ENCODE measurements around the gene GLCCI1.
"Not testable (repeated sequence)": the region's sequence is repeated elsewhere in the genome, so short reads cannot be mapped to it uniquely, and the experiment has no call there.

The GLCCI1 gene

GRCh38 chr7:7989616-7990440 lies 21.2 kb downstream of the GLCCI1 start:
- no peak for DNase-seq (ENCODE audit: low spot score)

GRCh38 chr7:7990441-7990761 lies 21.8 kb downstream of the GLCCI1 start:
- DNase-seq (ENCODE audit: low spot score), result no peak

DNA sequence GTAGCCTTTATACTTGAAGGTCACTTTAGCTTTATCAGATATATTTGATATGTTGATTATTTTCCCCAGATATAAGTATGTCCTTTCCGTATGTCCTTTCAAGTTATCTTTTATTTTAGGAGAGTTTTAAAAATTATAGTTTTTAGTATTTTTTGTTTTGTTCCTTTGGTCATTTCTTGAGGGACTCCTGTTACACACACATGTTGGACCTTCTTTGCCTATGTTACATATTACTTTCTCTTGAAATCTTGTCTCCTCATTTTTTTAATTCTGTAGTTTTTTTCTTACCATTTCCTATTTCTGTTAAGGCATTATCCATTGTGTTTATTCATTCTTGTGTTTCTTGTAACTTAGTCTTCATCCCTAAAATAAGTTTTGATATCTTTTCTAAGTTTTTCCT lies 23.9 kb downstream of the GLCCI1 start:
- no peak for DNase-seq (ENCODE audit: low spot score)

DNA sequence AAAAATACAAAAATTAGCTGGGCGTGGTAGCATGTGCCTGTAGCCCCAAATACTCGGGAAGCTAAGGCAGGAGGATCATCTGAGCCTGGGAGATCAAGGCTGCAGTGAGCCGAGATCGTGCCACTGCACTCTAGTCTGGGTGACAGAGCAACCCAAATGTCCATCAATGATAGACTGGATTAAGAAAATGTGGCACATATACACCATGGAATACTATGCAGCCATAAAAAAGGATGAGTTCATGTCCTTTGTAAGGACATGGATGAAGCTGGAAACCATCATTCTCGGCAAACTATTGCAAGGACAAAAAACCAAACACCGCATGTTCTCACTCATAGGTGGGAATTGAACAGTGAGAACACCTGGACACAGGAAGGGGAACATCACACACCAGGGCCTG lies 26.8 kb downstream of the GLCCI1 start:
- not testable (repeated sequence) for DNase-seq (ENCODE audit: low spot score)

DNA sequence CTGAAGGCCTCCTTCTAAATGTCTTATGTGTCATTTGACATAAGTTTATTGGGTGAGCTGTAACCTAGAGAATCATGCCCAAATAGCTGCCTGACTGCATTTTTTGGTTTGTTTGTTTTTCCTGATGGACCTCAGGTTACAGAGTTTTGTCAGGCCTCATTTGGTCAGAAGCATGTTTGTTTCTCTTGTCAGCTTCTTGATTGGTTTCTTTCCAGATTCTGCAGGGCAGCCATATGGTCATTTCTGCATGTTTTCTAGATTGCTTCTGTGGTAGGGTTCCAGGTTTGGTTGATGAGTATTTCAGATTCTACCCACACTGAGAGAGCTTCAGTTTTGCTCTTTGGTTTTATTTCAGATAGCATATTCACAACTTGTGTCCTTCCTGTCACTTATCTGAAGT lies 28.0 kb downstream of the GLCCI1 start:
- peak; percentile 65 for DNase-seq (ENCODE audit: low spot score)

DNA sequence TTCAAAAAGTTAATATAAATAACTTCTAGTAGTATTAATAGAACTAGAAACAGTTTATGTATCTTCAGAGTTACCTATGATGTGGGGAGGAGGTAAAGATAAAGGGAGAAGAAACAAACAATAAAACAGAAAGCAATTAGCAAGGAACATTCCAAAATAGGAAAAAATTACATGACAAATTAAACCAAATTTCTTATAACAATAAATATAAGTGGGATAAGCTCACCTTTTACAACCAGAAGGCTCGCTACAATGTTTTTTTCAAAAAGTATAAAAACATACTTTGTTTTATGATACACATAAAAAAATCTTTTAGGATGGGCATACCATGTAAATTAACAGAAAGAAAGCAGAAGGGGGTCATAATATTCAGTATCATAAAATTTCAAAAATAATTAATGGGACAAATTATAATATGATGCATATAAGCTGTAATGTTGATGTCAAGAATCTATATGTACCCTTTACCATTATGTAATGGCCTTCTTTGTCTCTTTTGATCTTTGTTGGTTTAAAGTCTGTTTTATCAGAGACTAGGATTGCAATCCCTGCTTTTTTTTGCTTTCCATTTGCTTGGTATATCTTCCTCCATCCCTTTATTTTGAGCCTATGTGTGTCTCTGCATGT lies 31.8 kb downstream of the GLCCI1 start:
- DNase-seq (ENCODE audit: low spot score), result no peak

DNA sequence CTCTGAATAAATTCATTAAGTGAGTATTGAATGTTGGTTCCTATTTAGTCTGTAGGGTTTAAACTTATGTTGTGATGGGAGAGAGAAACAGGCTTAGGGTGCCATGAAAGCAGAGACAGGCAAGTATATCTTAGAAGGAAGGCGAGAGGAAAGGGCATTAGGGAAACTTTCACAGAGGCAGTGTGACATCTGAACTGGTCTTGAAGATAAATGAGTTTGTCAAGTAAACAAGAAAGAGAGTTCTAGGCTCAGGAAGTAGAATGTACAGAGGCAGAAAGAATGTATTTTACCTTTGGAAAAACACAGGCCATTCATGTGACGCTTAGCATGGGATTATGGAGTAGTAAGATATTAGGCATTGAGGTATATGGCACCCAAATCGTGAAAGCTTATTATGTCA lies 34.5 kb downstream of the GLCCI1 start:
- DNase-seq (ENCODE audit: low spot score), result no peak

- no peak for DNase-seq (ENCODE audit: low spot score)
Observed at GRCh38 chr7:8005279-8005678, 36.7 kb downstream of the GLCCI1 start.

DNA sequence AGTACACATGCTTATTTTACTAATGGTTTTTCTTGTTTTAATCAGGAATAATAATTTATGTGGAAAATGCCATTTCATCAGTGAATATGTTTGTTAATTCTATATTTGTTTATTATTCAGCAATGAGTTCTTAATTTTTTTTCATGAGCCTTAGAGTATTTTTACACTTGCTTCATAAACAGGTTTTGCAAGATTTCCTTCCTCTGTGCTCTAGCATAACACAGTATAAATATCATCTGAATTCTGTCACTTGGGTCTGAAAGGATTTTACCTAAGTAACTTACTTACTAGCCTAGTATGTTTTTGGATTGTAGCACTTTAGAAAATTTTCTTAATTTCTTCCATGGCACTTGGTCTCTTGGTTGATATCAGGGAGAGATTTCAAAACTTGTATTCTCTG lies 45.8 kb downstream of the GLCCI1 start:
- no peak for DNase-seq (ENCODE audit: low spot score)

DNA sequence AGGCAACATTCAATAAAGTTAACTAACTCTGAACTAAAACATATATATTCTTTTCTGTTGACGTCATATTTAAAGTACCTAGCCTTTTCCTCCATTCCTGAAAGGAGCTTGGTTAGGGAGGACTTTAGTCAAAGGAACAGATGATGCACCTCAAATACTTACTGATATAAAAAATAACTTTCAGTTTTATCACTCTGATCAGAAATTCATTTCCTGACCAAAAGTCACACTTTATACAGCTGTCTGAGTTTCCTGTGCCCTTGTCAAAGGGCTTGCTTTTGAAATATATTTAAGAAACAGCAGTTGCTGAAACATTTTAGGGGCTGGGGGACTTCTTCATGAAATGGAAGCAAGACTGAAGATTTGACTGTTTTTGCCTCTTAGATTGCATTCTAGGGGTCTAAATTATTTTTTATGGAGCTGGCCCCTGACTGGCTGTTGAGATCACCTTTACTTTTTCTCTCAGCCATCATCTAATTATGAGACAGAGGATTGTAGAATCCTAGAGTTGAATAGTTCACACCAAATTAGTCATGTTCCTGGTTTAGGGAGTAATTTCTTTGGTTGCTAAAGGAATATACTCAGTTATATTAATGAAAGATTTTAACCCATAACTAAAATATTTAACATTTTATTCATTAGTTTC lies 46.6 kb downstream of the GLCCI1 start:
- DNase-seq (ENCODE audit: low spot score), result no peak

DNA sequence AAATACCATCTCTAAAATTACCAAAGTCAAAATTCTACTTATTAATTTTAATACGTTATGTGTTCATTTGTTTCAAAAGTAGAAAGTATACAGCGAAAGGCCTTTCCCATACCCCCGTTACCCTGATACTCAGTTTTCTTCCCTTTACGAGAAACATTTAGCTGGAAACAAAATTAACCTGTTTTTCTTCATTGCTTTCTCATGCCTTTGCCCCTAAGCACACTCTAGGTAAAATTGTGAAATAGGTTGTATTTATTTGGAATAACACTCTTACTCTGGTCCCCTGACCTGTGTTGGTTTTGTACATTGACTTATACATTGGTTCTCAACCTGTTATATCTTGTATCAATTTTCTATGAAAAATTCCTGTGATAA lies 47.1 kb downstream of the GLCCI1 start:
- no peak for DNase-seq (ENCODE audit: low spot score)

- DNase-seq (ENCODE audit: low spot score), result no peak
Observed at GRCh38 chr7:8017423-8017822, 48.8 kb downstream of the GLCCI1 start.

DNA sequence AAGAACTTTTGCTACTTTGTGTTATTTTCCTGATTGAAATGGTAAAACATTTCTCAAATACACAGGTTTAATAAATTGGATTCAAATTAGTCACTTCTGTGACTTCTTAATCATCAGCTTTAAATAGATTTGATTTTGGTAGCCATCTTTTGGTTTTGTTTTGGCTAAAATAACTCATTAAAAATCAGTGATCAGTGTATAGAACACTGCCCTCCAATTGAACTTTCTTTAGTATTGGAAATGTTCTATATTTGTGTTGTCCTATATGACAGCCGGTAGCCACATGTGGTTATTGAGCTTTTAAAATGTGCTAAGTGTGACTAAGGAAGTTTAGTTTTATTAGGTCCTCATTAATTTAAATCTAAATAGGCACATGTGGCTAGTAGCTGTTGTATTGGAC lies 50.4 kb downstream of the GLCCI1 start:
- no peak for DNase-seq (ENCODE audit: low spot score)

GRCh38 chr7:8022628-8023027 lies 54.0 kb downstream of the GLCCI1 start:
- no peak for DNase-seq (ENCODE audit: low spot score)

DNA sequence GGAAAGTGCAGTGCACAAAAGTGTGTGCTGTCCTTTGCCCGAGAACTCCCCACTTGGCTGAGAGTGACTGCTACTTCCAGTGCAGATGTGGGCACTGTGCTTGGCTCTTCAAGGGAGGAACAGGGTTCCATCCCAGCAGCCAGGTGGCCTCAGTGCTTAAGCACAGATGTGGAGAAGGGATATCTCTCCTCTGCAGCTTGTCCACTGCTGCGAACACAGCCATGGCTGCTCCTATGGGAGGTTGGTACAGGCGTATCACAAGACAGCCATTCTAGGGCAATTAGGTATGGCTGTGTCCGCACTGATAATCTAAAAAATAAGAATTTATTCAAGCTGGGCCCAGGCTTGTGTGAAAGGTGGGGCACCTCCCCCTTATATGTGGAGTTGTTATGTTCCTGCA lies 66.6 kb downstream of the GLCCI1 start:
- DNase-seq (ENCODE audit: low spot score), result no peak

DNA sequence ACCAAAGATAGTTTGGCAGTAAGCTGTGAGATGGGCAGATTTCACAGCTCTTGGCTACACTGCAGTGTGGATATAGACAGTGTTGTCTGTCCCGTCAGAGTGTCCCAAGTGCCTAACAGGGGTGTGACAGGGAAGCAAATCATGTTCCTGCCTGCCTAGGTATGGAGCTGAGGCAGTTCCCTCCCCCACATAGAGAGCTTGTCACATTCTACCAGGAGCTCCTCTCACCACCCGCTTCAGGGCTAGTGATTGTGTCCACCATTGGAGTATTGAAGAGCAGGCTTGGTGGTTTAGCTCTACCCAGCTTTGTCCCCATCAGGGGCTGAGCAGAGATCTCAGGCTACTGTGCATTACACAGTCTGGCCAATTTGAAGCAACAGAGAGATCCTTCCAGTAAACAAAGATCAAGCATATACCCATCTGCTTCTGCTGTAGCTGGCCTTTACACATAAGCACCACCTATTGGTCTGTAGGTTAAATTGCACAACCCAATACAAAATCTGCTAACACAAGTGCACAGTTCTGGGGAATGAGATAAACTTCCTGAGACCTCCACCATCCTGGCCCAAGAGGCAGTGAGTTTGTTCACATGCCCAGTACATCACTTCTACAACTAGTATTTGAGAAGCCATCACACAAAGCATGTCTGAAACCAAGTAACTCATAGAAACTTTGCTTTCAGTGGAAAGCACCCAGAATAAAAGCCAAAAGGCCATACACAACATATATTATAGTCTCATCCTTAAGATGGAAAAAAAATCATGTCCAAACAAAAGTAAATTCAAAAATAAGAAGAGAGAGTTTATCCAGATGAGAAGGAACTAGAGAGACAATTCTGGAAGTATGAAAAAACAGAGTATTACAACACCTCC lies 67.3 kb downstream of the GLCCI1 start:
- peak; percentile 56 for DNase-seq (ENCODE audit: low spot score)

DNA sequence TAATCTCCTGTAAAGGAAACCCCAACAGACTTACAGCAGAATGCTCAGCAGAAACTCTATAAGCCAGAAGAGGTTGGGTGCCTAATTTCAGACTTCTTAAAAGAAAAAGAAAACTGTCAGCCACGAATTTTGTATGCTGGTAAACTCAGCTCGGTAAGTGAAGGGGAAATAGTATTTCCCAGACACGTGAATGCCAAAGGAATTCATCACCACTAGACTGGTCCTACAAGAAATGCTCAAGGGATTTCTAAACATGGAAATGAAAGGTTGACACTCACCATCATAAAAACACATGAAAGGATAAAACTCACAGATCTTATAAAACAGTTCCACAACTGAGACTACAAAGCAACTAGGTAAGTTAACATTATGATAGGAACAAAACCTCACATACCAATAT lies 68.6 kb downstream of the GLCCI1 start:
- no peak for DNase-seq (ENCODE audit: low spot score)

DNA sequence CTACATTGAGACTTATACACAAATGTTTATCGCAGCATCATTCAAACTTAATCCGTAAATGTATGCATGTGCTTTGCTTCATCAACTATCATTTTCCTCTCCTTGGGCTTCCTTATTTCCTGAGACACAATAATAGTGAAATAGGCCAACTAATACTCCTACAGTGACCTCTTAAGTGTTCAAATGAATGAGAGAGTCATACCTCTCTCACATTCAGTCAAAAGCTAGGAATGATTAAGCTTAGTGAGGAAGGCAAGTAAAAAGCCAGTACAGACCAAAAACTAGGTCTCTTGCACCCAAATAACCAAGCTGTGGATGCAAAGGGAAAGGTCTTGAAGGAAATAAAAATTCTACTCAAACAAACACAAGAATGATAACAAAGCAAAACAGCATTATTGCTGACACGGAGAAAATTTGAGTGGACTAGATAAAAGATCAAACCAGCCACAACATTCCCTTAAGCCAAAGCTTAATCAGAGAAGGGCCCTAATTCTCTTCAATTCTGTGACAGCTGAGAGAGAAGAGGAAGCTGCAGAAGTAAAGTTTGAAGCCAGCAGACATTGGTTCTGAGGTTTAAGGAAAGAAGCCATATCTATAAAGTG lies 72.3 kb downstream of the GLCCI1 start:
- DNase-seq (ENCODE audit: low spot score), result no peak

DNA sequence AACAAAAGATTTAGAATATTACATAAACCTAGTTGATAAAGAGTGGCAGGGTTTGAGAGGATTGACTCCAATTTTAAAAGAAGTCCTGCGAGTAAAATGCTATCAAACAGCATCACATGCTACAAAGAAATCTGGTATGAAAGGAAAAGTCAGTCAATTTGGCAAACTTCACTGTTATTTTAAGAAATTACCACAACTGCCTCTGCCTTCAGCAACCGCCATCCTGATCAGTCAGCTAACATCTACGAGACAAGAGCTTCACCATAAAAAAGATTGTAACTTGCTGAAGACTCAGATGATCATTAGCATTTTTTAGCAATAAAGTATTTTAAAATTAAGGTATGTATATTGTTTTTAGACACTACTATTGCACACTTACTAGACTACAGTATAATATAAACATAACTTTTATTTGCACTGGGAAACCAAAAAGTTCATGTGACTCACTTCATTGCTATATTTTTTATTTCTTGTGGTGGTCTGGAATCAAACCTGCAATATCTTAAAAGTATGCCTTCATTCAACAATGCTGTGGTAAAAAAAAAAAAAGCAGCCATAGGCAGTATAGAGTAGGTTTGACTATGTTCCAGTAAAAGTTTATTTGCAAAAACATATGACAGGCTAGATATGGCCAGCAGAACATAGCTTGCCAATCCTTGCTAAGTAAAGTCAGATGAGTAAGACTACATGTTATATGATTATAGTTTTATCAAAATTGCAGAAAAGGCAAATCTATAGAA lies 74.4 kb downstream of the GLCCI1 start:
- no peak for DNase-seq (ENCODE audit: low spot score)

- no peak for DNase-seq (ENCODE audit: low spot score)
Observed at GRCh38 chr7:8044761-8045430, 76.3 kb downstream of the GLCCI1 start.

DNA sequence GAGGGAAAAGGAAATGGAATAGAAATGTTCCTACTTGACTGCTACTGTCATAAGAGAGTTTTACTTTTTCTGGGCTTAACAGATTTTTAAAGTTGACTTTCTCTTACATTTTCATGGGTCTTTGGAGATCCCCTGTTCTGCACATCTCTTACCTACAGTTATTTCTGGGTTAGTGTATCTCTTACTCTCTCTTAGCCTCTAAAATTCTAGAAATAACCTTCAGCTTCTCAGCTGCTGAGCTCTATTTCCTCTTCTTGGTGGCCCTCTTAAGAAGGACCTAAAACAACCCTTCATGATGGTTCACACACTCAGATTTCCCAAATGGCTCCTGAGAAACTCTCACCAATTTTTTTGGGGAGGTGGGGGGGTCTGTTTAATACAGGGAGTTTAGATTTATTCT lies 79.5 kb downstream of the GLCCI1 start:
- DNase-seq (ENCODE audit: low spot score), result not testable (repeated sequence)

Measured in kidney tubule cell (primary cell).